SK-N-SH (cell line): ENCODE measurements around the gene ATP6V1G2. TPM values are rescaled to one million over a fixed set of nuclear protein-coding genes. Genes with fewer than 3 reads are reported as not detected.
"Not testable (repeated sequence)": the region's sequence is repeated elsewhere in the genome, so short reads cannot be mapped to it uniquely, and the experiment has no call there.

Experiments used
- CTCF ChIA-PET: fragments of 300-600, 350-600 bp; formaldehyde crosslinking; extraction: SDS; loops from one replicate; lab custom pipeline; 2021; lab: Yijun Ruan, JAX
- POLR2A ChIA-PET: fragments of 350-600 bp; sonication (Branson Sonifier 250); formaldehyde crosslinking; extraction: SDS; loops from one replicate; lab custom pipeline; 2020; ENCODE audit warnings: antibody characterized with exemption, inconsistent platforms; lab: Yijun Ruan, JAX
- DNase-seq: peaks from one replicate; pipeline ENCODE4 v3.0.0; 2012
- H2AFZ ChIP-seq: fragments of 200-600 bp; sonication (generic); 2 replicates; pipeline ENCODE4 v1.8.1; 2016; ENCODE audit warnings: antibody characterized with exemption, mild to moderate bottlenecking, low read depth
- H3F3A ChIP-seq: fragments of 200-600 bp; sonication (generic); replicated peaks from 2 replicates; pipeline ENCODE3; 2016; ENCODE audit warnings: antibody characterized with exemption, mild to moderate bottlenecking; ENCODE audit not compliant: insufficient read depth
- H3K27ac ChIP-seq, 2 experiments: fragments of 200-500 bp in 1 of 2; fragments of 200-600 bp in 1 of 2; sonication (Bioruptor generic) in 1 of 2; sonication (generic), shearing (Covaris generic) in 1 of 2; 2 replicates each; pipeline versions ENCODE4 v1.5.1 to v1.6.1; 2014 to 2016; ENCODE audit warnings: low read depth in 2 of 2, inconsistent platforms in 1 of 2, low read length in 1 of 2, mild to moderate bottlenecking in 1 of 2, mixed read lengths in 1 of 2
- H3K27me3 ChIP-seq: fragments of 200-600 bp; sonication (generic), shearing (Covaris generic); 2 replicates; pipeline ENCODE4 v1.6.1; 2016; ENCODE audit warnings: mixed run types; ENCODE audit not compliant: insufficient read depth
- H3K36me3 ChIP-seq, 2 experiments: fragments of 200-500 bp in 1 of 2; fragments of 200-600 bp in 1 of 2; sonication (Bioruptor generic) in 1 of 2; sonication (generic) in 1 of 2; replicated peaks in 1 of 2; 2 replicates each; pipeline versions ENCODE3 to v1.5.1; 2014 to 2016; ENCODE audit warnings: low read length in 1 of 2, mild to moderate bottlenecking in 1 of 2; ENCODE audit not compliant: insufficient read depth in 2 of 2, control insufficient read depth in 1 of 2
- H3K4me1 ChIP-seq, 2 experiments: fragments of 200-500 bp in 1 of 2; fragments of 200-600 bp in 1 of 2; sonication (Bioruptor generic) in 1 of 2; sonication (generic), shearing (Covaris generic) in 1 of 2; 2 replicates each; pipeline versions ENCODE4 v1.5.1 to v1.6.1; 2014 to 2016; ENCODE audit warnings: low read depth in 1 of 2, low read length in 1 of 2, mixed run types in 1 of 2; ENCODE audit not compliant: insufficient read depth in 2 of 2, control insufficient read depth in 1 of 2
- H3K4me2 ChIP-seq: fragments of 200-600 bp; sonication (generic), shearing (Covaris generic); 2 replicates; pipeline ENCODE4 v1.6.1; 2017; ENCODE audit warnings: mixed run types
- H3K4me3 ChIP-seq, 2 experiments: fragments of 200-500 bp in 1 of 2; fragments of 200-600 bp in 1 of 2; sonication (Bioruptor generic) in 1 of 2; sonication (generic), shearing (Covaris generic) in 1 of 2; 2 replicates each; pipeline versions ENCODE4 v1.5.1 to v1.8.1; 2014 to 2016; ENCODE audit warnings: low read depth in 2 of 2, inconsistent platforms in 1 of 2, low read length in 1 of 2, mild to moderate bottlenecking in 1 of 2, mixed read lengths in 1 of 2, moderate library complexity in 1 of 2
- H3K79me2 ChIP-seq: fragments of 200-600 bp; sonication (generic); 2 replicates; pipeline ENCODE4 v1.8.1; 2017; ENCODE audit warnings: mild to moderate bottlenecking; ENCODE audit not compliant: insufficient read depth
- H3K9ac ChIP-seq: fragments of 200-600 bp; sonication (generic); 2 replicates; pipeline ENCODE4 v1.6.1; 2017; ENCODE audit warnings: mixed run types
- H3K9me2 ChIP-seq: fragments of 200-600 bp; sonication (generic); 2 replicates; pipeline ENCODE4 v1.6.1; 2017; ENCODE audit warnings: mixed run types
- H3K9me3 ChIP-seq: fragments of 200-600 bp; sonication (generic); 2 replicates; pipeline ENCODE4 v1.6.1; 2017; ENCODE audit warnings: mixed run types, mild to moderate bottlenecking, moderate library complexity
- H4K20me1 ChIP-seq: fragments of 200-600 bp; sonication (generic); 2 replicates; pipeline ENCODE4 v1.6.1; 2017; ENCODE audit warnings: mild to moderate bottlenecking, mixed run types; ENCODE audit not compliant: insufficient read depth
- CHD2 ChIP-seq: fragments of 150-350 bp; IDR thresholded peaks from 2 replicates; pipeline ENCODE4 v1.6.1; 2018; ENCODE audit warnings: low read length; ENCODE audit not compliant: partially characterized antibody
- CTCF ChIP-seq: fragments of 200-600 bp; sonication (generic); IDR thresholded peaks from 2 replicates; pipeline ENCODE4 v1.6.1; 2017; ENCODE audit warnings: antibody characterized with exemption, mild to moderate bottlenecking, moderate library complexity
- ELF1 ChIP-seq: IDR thresholded peaks from 2 replicates; pipeline ENCODE4 v1.4.0; 2012
- FOXJ3 ChIP-seq: sonication (generic); formaldehyde crosslinking; IDR thresholded peaks from 2 replicates; pipeline ENCODE4 v1.5.1; 2020; ENCODE audit warnings: mild to moderate bottlenecking, missing genetic modification reagents
- GATA2 ChIP-seq: sonication (generic); formaldehyde crosslinking; IDR thresholded peaks from 2 replicates; pipeline ENCODE4 v1.5.0; 2020; ENCODE audit warnings: mild to moderate bottlenecking, missing genetic modification reagents
- JUND ChIP-seq: IDR thresholded peaks from 2 replicates; pipeline ENCODE4 v1.4.0; 2012
- NFIC ChIP-seq: IDR thresholded peaks from 2 replicates; pipeline ENCODE4 v1.4.0; 2012; ENCODE audit warnings: borderline replicate concordance
- POLR2AphosphoS5 ChIP-seq: IDR thresholded peaks from 2 replicates; pipeline ENCODE4 v1.6.1; 2012; ENCODE audit warnings: low read depth, low read length
- RAD21 ChIP-seq: IDR thresholded peaks from 2 replicates; pipeline ENCODE4 v1.6.1; 2012; ENCODE audit warnings: mild to moderate bottlenecking, low read length
- SMC3 ChIP-seq: IDR thresholded peaks from 2 replicates; pipeline ENCODE4 v1.6.1; 2012; ENCODE audit warnings: low read depth, low read length, improper control_type of control experiment
- TCF12 ChIP-seq: IDR thresholded peaks from 2 replicates; pipeline ENCODE4 v1.4.0; 2012
- TEAD4 ChIP-seq: IDR thresholded peaks from 2 replicates; pipeline ENCODE4 v1.4.0; 2012; ENCODE audit warnings: mild to moderate bottlenecking, borderline replicate concordance; ENCODE audit not compliant: insufficient read depth
- YY1 ChIP-seq: IDR thresholded peaks from 2 replicates; pipeline ENCODE4 v1.4.0; 2012; ENCODE audit warnings: low read depth, mild to moderate bottlenecking
- WGBS: methylation state at CpG from one replicate; pipeline ENCODE4 v1.1.6; 2017; ENCODE audit warnings: low lambda C conversion rate; 5-methylcytosine and 5-hydroxymethylcytosine counted together
- polyA plus RNA-seq, 3 experiments: library from polyadenylated mRNA; depleted of rRNA; stranded (reverse); fragments of >200 nt; gene quantifications; 2 replicates each; pipeline ENCODE4 v1.2.3, GENCODE V29; 2012
- TF ChIP-seq, protein P1 (sequence below): IDR thresholded peaks from 2 replicates; pipeline ENCODE4 v1.6.1; 2012; ENCODE audit warnings: mild to moderate bottlenecking, low read depth, low read length, moderate library complexity

Gene ATP6V1G2
- polyA plus RNA-seq, 1 of the 3 experiments (the other 2 are of a cell fraction), result 13.6 TPM

DNA sequence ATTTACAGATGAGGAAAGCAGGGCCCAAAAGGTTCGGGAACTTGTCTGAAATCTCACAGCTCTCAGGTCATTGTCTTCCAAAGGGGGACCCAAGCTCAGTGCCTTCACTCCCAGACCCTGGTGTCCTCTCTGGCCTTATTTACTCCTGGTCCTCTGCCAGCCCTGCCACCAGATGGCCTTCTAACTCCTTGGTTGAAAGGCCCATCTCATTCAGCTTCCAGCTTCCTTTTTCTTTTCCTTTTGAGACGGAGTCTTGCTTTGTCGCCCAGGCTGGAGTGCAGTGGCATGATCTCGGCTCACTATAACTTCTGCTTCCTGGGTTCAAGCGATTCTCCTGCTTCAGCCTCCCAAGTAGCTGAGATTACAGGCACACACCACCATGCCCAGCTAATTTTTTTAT lies 5.0 kb upstream of the ATP6V1G2 start:
- DNase-seq, H3K9ac ChIP-seq, H2AFZ ChIP-seq, H3K9me3 ChIP-seq, H3K27me3 ChIP-seq, H4K20me1 ChIP-seq, H3K9me2 ChIP-seq, H3K4me2 ChIP-seq, H3K27ac ChIP-seq, H3K4me3 ChIP-seq, H3K4me1 ChIP-seq: not testable (repeated sequence)
- POLR2A ChIA-PET, result interaction anchor here (0.7 to 1.0 kb wide), 3 partner anchors 8 to 20 kb away, joined by 3 to 4 read pairs (median 4); no protein-coding TSS in a partner anchor
- WGBS, result 79% methylated on average over 5 of the region's 5 CpGs
- TF ChIP-seq CTCF (peak; percentile 56), RAD21 (peak; percentile 59), SMC3 (peak; percentile 52)
- CTCF ChIA-PET, result interaction anchor here (1.1 to 11.9 kb wide), 5 partner anchors 8 to 58 kb away, joined by 3 to 301 read pairs (median 4); partner anchors contain the start of genes LST1, LTB and NCR3
- peaks cover 71% of the 10 kb centered on the region for H3K79me2 ChIP-seq
- H3F3A ChIP-seq, result peaks cover 13% of the 10 kb centered on the region
- H3K36me3 ChIP-seq, result peaks cover 17 to 42% of the 10 kb centered on the region in 2 experiments

DNA sequence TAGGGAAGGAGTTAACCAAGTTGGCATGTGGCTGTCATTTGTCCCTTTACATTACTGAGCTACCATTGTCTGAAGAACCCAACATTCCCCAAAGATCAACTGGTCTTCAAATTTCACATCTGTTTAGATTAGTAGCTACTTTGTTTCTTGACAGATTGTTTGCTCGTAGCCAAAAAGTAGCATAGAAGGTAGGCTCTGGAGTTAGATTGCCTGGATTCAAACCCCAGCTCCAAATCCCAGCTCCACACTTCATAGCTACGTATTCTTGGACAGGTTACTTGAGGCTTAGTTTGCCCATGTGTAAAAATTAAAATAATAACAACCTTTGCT lies 2.1 kb upstream of the ATP6V1G2 start:
- Histone ChIP-seq H3K36me3 (peaks cover 9 to 29% of the 10 kb centered on the region in 2 experiments), H3K9ac (peak overlapping the region; percentile 88), H3K4me1 (peaks cover 8 to 11% of the 10 kb centered on the region in 2 experiments; a peak in 3 of 4 replicates), H3K27ac (peak overlapping the region; percentile 74 to 78; a peak in 3 of 4 replicates), H3F3A (peaks cover 13% of the 10 kb centered on the region), H2AFZ (no peak overlapping the region), H3K9me3 (no peaks in the 10 kb centered on the region), H3K4me2 (peak overlapping the region; percentile 92), H3K4me3 (peak overlapping the region; percentile 52 to 77), H4K20me1 (no peaks in the 10 kb centered on the region), H3K9me2 (no peaks in the 10 kb centered on the region), H3K27me3 (no peaks in the 10 kb centered on the region)
- CTCF ChIA-PET, result interaction anchor here (0.6 to 11.9 kb wide), 11 partner anchors 8 to 1433 kb away, joined by 3 to 301 read pairs (median 3); partner anchors contain the start of genes LST1, LTB, NCR3 and TNF
- WGBS, result 85% methylated on average over 2 of the region's 2 CpGs
- no peak for DNase-seq
- POLR2A ChIA-PET, result interaction anchor here (0.7 kb wide), 2 partner anchors 41 to 49 kb away, joined by 3 to 4 read pairs; no protein-coding TSS in a partner anchor
- TF ChIP-seq, protein P1, sequence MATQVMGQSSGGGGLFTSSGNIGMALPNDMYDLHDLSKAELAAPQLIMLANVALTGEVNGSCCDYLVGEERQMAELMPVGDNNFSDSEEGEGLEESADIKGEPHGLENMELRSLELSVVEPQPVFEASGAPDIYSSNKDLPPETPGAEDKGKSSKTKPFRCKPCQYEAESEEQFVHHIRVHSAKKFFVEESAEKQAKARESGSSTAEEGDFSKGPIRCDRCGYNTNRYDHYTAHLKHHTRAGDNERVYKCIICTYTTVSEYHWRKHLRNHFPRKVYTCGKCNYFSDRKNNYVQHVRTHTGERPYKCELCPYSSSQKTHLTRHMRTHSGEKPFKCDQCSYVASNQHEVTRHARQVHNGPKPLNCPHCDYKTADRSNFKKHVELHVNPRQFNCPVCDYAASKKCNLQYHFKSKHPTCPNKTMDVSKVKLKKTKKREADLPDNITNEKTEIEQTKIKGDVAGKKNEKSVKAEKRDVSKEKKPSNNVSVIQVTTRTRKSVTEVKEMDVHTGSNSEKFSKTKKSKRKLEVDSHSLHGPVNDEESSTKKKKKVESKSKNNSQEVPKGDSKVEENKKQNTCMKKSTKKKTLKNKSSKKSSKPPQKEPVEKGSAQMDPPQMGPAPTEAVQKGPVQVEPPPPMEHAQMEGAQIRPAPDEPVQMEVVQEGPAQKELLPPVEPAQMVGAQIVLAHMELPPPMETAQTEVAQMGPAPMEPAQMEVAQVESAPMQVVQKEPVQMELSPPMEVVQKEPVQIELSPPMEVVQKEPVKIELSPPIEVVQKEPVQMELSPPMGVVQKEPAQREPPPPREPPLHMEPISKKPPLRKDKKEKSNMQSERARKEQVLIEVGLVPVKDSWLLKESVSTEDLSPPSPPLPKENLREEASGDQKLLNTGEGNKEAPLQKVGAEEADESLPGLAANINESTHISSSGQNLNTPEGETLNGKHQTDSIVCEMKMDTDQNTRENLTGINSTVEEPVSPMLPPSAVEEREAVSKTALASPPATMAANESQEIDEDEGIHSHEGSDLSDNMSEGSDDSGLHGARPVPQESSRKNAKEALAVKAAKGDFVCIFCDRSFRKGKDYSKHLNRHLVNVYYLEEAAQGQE, result no peak
- TF ChIP-seq JUND (no peak), TEAD4 (no peak), CTCF (no peak), CHD2 (no peak), GATA2 (no peak), ELF1 (no peak), TCF12 (no peak), NFIC (no peak), POLR2AphosphoS5 (no peak), FOXJ3 (no peak), YY1 (no peak)
- TF ChIP-seq, all 33 proteins: peak for 0
- H3K79me2 ChIP-seq, result peaks cover 51% of the 10 kb centered on the region
